Measurements from ENCODE around the gene SEMA3D. TPM values are rescaled to one million over a fixed set of nuclear protein-coding genes. Genes with fewer than 3 reads are reported as not detected.

The SEMA3D gene
- total RNA-seq, 1 donor from 2014 or later, result 13.6 TPM

GRCh38 chr7:85094046-85094725 lies 92.7 kb downstream of the SEMA3D start:
- peak; percentile 21 for ATAC-seq
- Histone ChIP-seq H3K27me3 (no peaks in the 10 kb centered on the region), H3K9me3 (no peaks in the 10 kb centered on the region), H3K36me3 (no peaks in the 10 kb centered on the region), H3K4me1 (no peaks in the 10 kb centered on the region), H3K27ac (no peak overlapping the region), H3K4me3 (no peak overlapping the region)
- no peak for DNase-seq
- TF ChIP-seq CTCF (IDR thresholded peaks at IDR 0.05), result no peak
- intact Hi-C loops (cut with DNase I), result no loop called here

- no peak overlapping the region for H3K27ac ChIP-seq
- H3K9me3 ChIP-seq, result no peaks in the 10 kb centered on the region
- intact Hi-C loops (cut with DNase I), result no loop called here
- ATAC-seq (no peak), DNase-seq (no peak)
- no peak overlapping the region for H3K4me3 ChIP-seq
- H3K4me1 ChIP-seq, result no peaks in the 10 kb centered on the region
- no peaks in the 10 kb centered on the region for H3K27me3 ChIP-seq
- TF ChIP-seq CTCF (IDR thresholded peaks at IDR 0.05), result no peak
- no peaks in the 10 kb centered on the region for H3K36me3 ChIP-seq
Measured at GRCh38 chr7:85091565-85091928, 95.3 kb downstream of the SEMA3D start.

GRCh38 chr7:85090919-85091564 lies 95.8 kb downstream of the SEMA3D start:
- intact Hi-C loops (cut with DNase I), result no loop called here
- Histone ChIP-seq H3K27ac (no peak overlapping the region), H3K36me3 (no peaks in the 10 kb centered on the region), H3K4me3 (no peak overlapping the region), H3K9me3 (no peaks in the 10 kb centered on the region), H3K27me3 (no peaks in the 10 kb centered on the region), H3K4me1 (no peaks in the 10 kb centered on the region)
- DNase-seq (no peak), ATAC-seq (no peak)
- no peak for TF ChIP-seq CTCF (IDR thresholded peaks at IDR 0.05)

- Histone ChIP-seq H3K27me3 (no peaks in the 10 kb centered on the region), H3K4me1 (no peaks in the 10 kb centered on the region), H3K27ac (no peak overlapping the region), H3K36me3 (no peaks in the 10 kb centered on the region), H3K4me3 (no peak overlapping the region), H3K9me3 (no peaks in the 10 kb centered on the region)
- no peak for DNase-seq
- no peak for TF ChIP-seq CTCF (IDR thresholded peaks at IDR 0.05)
- intact Hi-C loops (cut with DNase I), result no loop called here
- ATAC-seq, result no peak
Measured at GRCh38 chr7:85090143-85090542, 96.7 kb downstream of the SEMA3D start.

GRCh38 chr7:85081846-85082245 lies 105.0 kb downstream of the SEMA3D start:
- intact Hi-C loops (cut with DNase I), result no loop called here
- Histone ChIP-seq H3K27me3 (no peaks in the 10 kb centered on the region), H3K4me3 (no peak overlapping the region), H3K36me3 (no peaks in the 10 kb centered on the region), H3K4me1 (no peaks in the 10 kb centered on the region), H3K9me3 (no peaks in the 10 kb centered on the region), H3K27ac (no peak overlapping the region)
- DNase-seq, result no peak
- TF ChIP-seq CTCF (IDR thresholded peaks at IDR 0.05), result no peak
- ATAC-seq, result no peak
